GM21619 (cell line): ENCODE measurements around the gene MPG.
"Not testable (repeated sequence)": the region's sequence is repeated elsewhere in the genome, so short reads cannot be mapped to it uniquely, and the experiment has no call there.

Experiments used
- ATAC-seq: cut with Tn5 transposase; IDR thresholded peaks from one replicate; pipeline ENCODE4 v1.9.1; 2021; ENCODE audit not compliant: unreplicated experiment

MPG gene

DNA sequence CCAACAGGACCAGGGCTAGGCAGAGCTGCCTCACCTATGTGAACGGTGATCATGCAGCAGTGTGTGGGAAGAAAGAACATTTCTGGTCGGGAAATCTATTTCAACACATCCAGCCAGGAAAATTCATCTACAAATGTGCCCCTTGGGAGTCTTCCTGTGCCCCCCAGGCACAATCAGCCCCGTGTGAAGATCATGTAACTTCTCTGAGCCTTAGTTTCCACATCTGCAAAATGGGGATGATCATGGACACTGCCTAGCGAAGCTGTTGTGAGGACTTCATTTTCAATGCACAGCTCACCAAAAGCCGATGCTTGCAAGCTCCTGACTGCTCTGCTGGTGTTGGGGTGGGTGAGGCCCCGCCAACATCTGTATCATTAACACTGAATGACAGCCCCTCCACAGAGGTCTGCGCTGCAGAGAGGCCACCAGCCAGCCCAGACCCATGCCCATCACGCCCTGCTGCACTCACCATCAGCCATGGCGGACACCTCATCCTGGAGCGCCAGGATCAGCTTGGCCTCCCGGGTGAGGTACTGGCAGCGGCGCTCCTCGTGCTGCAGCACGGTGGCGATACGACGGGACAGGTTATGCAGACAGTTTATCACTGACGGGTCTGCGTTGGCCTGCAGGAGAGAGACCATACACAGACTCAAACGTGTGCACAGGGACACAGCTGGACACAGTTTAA is 34.3 kb downstream of the MPG start:
- ATAC-seq = no peak

DNA sequence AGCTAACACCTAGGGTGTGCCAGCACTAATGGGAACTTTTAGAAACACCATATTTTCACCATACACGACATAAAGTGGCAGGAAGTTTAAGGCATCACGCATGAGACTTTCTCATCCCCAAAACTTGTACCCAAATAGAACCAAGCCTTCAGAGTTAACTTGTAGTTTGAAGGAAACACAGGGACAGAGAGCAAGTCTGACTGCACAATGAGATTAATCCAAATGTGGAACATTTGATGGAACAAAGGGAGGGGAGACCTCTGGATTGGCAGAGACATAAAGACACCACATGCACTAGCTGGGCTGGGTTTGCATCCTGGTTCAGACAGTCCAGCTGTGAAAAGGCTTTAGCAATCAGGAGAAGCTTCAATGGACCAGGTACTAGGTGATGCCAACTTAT is 36.3 kb downstream of the MPG start:
- no peak for ATAC-seq

DNA sequence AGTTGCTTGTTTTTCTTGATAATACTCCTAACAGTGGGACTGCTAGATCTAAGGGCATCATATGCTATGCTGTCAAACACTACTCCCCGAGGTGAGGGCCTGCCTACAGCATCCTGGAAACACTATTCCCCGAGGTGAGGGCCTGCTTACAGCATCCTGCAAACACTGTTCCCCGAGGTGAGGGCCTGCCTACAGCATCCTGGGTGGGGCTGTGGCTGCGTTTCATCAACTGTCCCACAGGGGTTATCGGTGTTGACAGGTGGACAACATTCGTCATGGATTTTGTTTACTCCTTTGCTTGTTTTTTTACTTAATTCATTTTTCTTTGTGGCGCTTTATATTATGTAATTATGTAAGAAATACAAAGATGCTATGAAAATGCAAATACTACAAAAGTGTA is 38.0 kb downstream of the MPG start:
- no peak for ATAC-seq

DNA sequence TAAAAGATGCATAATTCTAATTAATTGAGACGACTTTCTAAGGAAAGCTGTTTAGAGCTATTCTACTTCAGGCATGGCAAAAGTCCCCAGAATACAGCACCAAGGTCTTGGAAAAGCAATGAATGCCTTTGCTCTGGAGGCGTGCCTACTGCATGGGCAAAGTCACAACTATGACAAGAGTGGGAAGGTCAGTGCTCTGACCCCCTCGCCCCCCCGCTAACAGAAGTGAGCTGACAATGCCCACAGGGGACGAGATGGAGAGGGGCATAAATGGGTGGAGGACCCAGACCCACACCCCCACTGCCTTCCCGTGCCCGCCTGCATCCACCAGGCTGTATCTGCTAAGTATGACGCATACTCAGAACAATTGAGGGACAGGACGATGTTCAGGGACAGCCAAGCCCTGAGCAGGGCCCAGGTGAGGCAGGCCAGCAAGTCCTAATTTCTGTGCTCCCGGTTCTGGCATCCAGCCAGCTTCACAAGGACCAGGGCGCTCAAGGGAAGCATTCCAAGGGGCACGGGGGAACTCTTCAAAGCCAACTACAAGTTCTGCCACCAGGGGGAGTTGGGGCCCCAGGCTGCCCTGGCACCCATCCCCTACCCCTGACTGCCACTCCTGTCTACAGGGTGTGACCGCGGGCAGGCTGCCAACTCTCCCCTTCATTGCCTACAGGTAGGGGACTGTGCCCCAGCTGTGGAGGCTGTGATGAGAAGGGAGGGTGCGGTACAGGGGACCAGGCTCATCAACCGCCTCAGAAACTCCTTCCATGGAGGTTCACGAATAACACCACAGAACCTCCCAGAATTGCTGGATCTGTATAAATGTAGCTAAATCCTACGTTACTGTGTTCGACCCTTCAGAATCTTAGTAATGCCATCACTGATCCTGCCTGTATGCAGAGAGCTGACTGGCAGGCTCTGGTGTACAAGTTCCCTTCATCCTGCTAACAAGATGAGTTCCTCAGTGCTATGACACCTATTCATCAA is 39.6 kb downstream of the MPG start:
- no peak for ATAC-seq

DNA sequence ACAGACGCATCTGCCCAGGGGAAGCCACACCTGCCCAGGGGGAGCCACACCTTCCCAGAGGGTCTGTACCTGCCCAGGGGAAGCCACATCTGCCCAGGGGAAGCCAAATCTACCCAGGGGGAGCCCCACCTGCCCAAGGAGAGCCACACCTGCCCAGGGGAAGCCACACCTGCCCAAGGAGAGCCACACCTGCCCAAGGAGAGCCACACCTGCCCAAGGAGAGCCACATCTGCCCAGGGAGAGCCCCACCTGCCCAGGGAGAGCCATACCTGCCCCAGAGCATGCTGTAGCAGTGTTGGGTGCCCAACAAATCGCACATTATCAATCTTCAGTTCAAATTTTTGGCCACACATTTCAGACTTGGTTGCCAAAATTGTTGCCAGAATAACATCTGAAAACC is 40.8 kb downstream of the MPG start:
- no peak for ATAC-seq

DNA sequence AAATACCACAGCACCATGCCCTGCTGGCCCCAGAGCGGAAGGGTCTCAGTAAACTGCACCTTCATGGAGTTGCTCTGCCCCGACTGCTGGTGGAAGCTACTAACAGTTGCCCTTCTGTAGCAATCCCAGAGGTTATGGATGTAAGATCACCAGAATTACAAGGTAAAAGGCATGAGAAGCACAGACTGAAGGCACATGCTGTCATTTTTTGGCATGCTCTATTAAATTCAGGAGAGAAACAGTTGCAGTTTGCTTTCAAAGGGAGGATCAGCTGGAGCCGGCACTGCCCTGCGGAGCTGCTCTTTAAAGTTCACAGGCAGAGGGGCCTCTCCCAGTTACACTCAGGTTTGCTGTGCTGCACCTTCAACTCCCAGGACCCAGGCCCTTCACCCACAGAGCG is 41.3 kb downstream of the MPG start:
- no peak for ATAC-seq

DNA sequence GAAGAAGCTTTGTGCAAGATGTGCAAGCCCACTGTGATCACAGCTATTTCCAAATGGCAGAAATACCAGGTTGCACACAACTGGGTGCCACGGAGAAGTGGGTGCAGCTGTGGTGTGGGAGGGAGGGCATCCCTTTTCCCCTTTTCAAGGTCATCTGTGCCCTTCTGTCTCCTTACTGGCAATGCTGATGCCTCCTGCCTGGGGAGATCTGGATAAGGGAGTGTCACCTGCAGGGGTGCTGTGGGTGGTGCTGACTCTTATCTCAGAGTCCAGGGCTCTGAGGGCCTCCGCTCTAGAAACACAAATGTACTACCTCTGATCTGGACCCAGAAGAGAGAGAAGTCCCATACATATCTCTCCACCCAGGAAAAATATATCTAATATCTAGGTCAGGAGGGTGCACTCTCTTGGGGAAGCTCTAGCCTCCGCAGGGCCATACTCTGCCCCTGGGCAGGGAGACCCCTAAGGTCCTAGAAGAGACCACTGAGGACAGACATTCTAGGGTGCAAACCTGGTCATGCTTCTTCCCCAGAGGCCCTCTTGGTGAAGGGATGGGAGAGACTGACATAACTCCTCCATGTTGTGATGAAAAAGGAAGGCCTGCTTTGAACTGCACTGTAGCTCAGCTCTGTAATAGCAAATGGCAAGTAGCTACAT is 41.9 kb downstream of the MPG start:
- no peak for ATAC-seq

DNA sequence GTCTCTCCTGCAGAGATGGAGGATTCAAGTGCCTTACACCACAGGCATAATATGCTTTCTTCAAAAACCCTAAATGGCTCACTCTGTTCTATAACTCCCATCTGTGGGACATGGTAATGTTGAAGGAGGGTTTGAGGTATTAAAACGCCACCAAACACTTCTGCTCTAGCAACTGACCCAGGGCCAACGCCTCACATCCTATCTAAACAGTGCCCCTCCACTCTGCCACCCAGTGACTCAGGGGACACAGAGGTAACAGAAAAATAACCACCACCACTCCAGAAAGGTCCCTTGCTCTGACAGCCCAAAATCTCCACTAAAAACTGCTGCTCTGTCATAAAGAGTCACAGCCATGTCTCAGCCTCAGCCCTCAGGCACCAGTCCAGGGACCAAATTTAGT is 42.7 kb downstream of the MPG start:
- no peak for ATAC-seq

DNA sequence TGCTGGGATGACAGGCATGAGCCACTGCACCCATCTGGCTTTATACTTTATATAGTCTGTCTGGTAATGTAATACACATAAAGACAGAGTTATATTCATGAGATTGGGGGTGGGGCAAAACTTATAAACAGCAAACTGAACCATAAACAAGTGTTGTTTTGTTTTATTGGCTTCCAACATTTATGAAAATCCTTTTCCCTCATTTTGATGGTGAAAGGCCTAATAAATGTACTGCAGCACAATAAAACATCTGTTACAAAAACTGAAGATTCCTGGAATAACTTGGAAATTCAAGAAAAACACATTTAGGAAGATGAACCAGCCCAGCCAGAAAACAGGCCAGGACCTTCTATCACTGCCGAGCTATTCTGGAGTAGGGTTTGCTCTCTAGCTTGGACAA is 44.3 kb downstream of the MPG start:
- ATAC-seq = no peak

DNA sequence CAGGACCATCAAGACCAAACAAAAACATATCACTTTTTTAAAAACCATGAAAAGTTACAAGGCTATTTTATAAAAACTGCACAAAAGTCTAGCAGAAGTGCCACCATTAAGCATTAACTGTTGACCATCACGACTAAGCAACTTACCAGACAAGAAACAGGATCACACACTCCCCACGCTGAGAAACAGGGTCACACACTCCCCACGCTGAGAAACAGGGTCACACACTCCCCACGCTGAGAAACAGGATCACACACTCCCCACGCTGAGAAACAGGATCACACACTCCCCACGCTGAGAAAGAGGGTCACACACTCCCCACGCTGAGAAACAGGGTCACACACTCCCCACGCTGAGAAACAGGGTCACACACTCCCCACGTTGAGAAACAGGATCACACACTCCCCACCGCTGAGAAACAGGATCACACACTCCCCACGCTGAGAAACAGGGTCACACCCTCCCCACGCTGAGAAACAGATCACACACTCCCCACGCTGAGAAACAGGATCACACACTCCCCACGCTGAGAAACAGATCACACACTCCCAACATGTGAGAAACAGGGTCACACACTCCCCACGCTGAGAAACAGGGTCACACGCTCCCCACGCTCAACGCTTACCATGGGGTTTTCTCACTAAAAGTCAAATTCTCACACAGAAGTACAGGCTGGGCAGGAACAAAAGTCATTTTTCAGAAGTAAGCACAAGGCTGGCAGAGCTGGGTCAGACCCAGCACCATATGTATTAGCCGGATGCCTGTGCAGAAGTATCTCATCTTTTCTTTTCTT is 45.7 kb downstream of the MPG start:
- ATAC-seq = not testable (repeated sequence)

DNA sequence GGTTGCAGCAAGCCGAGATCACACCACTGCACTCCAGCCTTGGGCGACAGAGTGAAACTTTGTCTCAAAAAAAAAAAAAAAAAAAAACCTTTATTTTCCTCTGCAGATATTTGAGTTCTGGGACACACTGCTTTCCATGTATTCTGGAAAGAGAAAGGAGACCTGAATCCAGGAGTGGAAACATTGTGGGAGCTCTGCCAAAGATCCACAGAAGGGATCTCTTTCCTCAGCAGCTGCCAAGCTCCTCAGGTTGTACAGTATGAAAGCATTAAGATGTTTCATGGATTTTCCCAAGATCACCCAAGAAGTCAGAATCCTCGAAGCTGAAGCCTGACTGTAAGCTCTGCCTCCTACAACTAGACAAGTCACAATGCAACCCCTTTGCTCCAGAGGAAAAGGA is 47.0 kb downstream of the MPG start:
- ATAC-seq = no peak

DNA sequence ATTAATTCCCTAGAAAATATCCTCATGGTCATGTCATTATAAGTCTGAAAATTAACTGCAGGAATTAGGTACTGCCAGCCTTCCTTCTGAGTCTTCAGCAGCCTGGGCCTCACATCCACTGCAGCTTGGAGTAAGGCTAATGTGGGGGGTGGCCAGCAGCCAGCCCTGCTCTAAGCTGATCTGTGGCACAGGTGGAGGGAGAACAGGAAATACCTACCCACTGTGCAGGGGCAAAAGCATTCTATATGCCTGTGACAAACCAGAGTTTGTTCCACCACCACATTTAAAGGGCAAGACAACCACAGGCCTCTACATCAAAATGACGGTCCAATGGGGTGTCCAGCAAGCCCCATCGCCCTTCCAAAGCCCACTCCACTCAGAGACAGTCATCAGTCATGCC is 51.0 kb downstream of the MPG start:
- no peak for ATAC-seq

DNA sequence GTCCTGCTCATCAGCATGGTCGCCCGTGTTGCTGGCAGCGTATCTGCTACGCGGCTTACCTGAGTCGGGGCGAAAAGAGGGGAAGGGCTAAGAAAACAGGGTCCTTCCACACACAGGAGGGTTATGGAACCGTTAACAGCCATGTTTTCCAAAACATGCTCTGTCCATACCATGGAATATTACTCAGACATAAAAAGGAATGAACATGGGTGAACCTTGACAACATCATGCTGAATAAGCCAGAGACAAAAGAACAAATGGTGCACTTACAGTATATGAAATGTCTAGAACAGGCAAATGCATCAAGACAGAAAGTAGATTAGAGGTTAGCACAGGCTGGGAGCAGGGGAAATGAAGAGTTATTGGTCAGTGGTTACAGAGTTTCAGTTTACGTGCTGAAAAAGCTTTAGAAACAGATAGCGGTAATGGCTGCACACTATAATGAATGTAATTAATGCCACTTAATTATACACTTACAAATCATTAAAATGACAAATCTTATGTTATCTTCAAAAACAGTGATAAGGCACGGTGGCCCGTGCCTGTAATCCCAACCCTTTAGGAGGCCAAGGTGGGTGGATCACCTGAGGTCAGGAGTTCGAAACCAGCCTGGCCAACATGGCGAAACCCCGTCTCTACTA is 52.6 kb downstream of the MPG start:
- no peak for ATAC-seq

DNA sequence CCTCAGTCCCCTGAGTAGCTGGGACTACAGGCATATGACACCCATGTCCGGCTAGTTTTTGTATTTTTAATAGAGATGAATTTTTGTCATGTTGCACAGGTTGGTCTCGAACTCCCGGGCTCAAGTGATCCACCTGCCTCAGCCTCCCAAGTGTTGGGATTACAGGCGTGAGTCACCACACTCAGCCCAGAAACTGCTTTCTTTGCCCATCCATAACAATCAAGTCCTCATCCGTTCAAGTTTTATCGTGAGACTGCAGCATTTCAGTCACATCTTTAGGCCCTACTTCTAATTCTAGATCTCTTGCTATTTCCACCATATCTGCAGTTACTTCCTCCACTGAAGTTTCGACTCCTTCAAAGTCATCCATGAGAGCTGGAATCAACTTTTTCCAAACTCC is 54.1 kb downstream of the MPG start:
- no peak for ATAC-seq

DNA sequence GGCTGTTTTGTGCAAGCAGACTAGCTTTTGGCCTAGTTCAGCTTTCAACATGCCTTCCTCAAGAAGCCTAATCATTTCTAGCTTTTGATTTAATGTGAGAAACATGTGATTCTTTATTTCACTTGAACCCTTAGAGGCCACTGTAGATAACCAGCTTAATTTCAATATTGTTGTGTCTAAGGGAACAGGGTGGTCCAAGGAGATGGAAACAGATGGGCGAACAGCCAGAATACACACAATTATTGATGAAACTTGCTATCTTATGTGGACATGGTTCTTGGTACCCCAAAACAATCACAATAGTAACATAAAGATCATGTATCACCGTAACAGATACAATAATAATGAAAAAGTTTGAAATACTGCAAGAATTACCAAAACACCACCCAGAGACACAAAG is 55.7 kb downstream of the MPG start:
- ATAC-seq = no peak
